ENCODE measurements around the gene SUPV3L1. TPM values are rescaled to one million over a fixed set of nuclear protein-coding genes. Genes with fewer than 3 reads are reported as not detected.

SUPV3L1 gene
- total RNA-seq, 1 experiment from 2014 or later: 57.3 TPM

- H3K56ac ChIP-seq (ENCODE audit: insufficient read length, low read depth, low read length): no peak overlapping the region
- H2BK120ac ChIP-seq (ENCODE audit: low read depth, low read length, poor library complexity, severe bottlenecking): no peak overlapping the region
- H4K5ac ChIP-seq (ENCODE audit: insufficient read length, low read depth, low read length): no peak overlapping the region
- no peak overlapping the region for H2BK5ac ChIP-seq (ENCODE audit: insufficient read length, low read length)
- H3K23me2 ChIP-seq (ENCODE audit: insufficient read length, low read depth, low read length, poor library complexity, severe bottlenecking): no peaks in the 10 kb centered on the region
- Mint-ChIP-seq H3K36me3 (ENCODE audit: insufficient read depth in 1 of 3, low read depth in 3 of 3) (no peaks in the 10 kb centered on the region), H3K9me3 (peaks cover 0 to 2% of the 10 kb centered on the region in 2 experiments; a peak in 2 of 5 replicates), H3K4me3 (no peak overlapping the region), H3K27ac (no peak overlapping the region), H3K4me1 (peaks cover 5 to 7% of the 10 kb centered on the region in 2 experiments; a peak in 2 of 4 replicates), H3K27me3 (ENCODE audit: low read depth) (peaks cover 1% of the 10 kb centered on the region)
- no peak overlapping the region for H2BK20ac ChIP-seq (ENCODE audit: low read depth, low read length, poor library complexity, severe bottlenecking)
- H4K8ac ChIP-seq (replicated peaks; ENCODE audit: insufficient read length, low read depth, low read length): no peak overlapping the region
- TF ChIP-seq, protein P1, sequence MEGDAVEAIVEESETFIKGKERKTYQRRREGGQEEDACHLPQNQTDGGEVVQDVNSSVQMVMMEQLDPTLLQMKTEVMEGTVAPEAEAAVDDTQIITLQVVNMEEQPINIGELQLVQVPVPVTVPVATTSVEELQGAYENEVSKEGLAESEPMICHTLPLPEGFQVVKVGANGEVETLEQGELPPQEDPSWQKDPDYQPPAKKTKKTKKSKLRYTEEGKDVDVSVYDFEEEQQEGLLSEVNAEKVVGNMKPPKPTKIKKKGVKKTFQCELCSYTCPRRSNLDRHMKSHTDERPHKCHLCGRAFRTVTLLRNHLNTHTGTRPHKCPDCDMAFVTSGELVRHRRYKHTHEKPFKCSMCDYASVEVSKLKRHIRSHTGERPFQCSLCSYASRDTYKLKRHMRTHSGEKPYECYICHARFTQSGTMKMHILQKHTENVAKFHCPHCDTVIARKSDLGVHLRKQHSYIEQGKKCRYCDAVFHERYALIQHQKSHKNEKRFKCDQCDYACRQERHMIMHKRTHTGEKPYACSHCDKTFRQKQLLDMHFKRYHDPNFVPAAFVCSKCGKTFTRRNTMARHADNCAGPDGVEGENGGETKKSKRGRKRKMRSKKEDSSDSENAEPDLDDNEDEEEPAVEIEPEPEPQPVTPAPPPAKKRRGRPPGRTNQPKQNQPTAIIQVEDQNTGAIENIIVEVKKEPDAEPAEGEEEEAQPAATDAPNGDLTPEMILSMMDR (conservative IDR thresholded peaks at IDR 0.05): no peak
- H3T11ph ChIP-seq (ENCODE audit: low read length): no peak overlapping the region
- no peaks in the 10 kb centered on the region for H3K4me1 ChIP-seq (ENCODE audit: insufficient read depth, low read length)
- H4K20me1 ChIP-seq (ENCODE audit: control insufficient read depth, insufficient read depth, insufficient read length): no peaks in the 10 kb centered on the region
- H2AK5ac ChIP-seq (ENCODE audit: insufficient read length, low read length): no peak overlapping the region
- no peak overlapping the region for H3K9ac ChIP-seq (ENCODE audit: extremely low read depth, insufficient read length, low read length)
- H2AFZ ChIP-seq (ENCODE audit: low read length): no peak overlapping the region
- H3K18ac ChIP-seq (ENCODE audit: insufficient read length, low read depth, low read length): no peak overlapping the region
- no peak overlapping the region for H4K91ac ChIP-seq (ENCODE audit: insufficient read length, low read depth, low read length)
- H2BK12ac ChIP-seq (ENCODE audit: insufficient read length, low read depth, low read length): no peak overlapping the region
- H3K27ac ChIP-seq (ENCODE audit: insufficient read length, low read depth, low read length): no peak overlapping the region
- no peaks in the 10 kb centered on the region for H3K79me2 ChIP-seq (ENCODE audit: insufficient read depth, low read length)
- H2BK15ac ChIP-seq (ENCODE audit: low read depth, low read length): no peak overlapping the region
- DNase-seq: no peak
- H3K14ac ChIP-seq (ENCODE audit: insufficient read depth, low read length): no peak overlapping the region
- no peak overlapping the region for H3K4ac ChIP-seq (ENCODE audit: low read depth, low read length)
- no peaks in the 10 kb centered on the region for H3K27me3 ChIP-seq (ENCODE audit: insufficient read depth, low read length)
- no peak overlapping the region for H3K4me2 ChIP-seq (ENCODE audit: insufficient read depth, insufficient read length, low read length)
- H3K9me3 ChIP-seq (ENCODE audit: control insufficient read depth, low read depth, low read length): no peaks in the 10 kb centered on the region
- H3K23ac ChIP-seq (ENCODE audit: insufficient read length, low read depth, low read length): no peak overlapping the region
- no peaks in the 10 kb centered on the region for H3K79me1 ChIP-seq (ENCODE audit: insufficient read depth, low read depth, low read length, poor library complexity, severe bottlenecking)
- whole genome bisulfite sequencing (ENCODE audit: extremely low coverage, insufficient read length, low lambda C conversion rate): no CpG with 5 or more reads among the region's 5 CpGs
These were observed 66.0 kb downstream of the SUPV3L1 start for GRCh38 chr10:69246036-69246435.

All from H9 (cell line).